Fibroblast of lung (primary cell): ENCODE measurements around the gene PRRG2. TPM values are rescaled to one million over a fixed set of nuclear protein-coding genes. Genes with fewer than 3 reads are reported as not detected.

ENCODE experiments used
- DNase-seq, 2 donors: peaks; one replicate each; pipeline versions ENCODE4 v3.0.0 to v3.0.0-alpha.2; 2010; ENCODE audit warnings: low read depth in 2 of 2
- H2AFZ ChIP-seq: 2 replicates; pipeline ENCODE4 v1.5.1; 2012; ENCODE audit warnings: low read length, control low read depth, inconsistent platforms
- H3K27ac ChIP-seq: 2 replicates; pipeline ENCODE4 v1.5.1; 2011; ENCODE audit warnings: low read length, control low read depth; ENCODE audit not compliant: insufficient read depth
- H3K27me3 ChIP-seq: 2 replicates; pipeline ENCODE4 v1.5.1; 2011; ENCODE audit warnings: mild to moderate bottlenecking, low read length; ENCODE audit not compliant: control insufficient read depth, insufficient read depth
- H3K36me3 ChIP-seq: 2 replicates; pipeline ENCODE4 v1.5.1; 2011; ENCODE audit warnings: low read length; ENCODE audit not compliant: control insufficient read depth, insufficient read depth
- H3K4me1 ChIP-seq: 2 replicates; pipeline ENCODE4 v1.5.1; 2011; ENCODE audit warnings: low read length; ENCODE audit not compliant: control insufficient read depth, insufficient read depth; ENCODE audit errors: extremely low read depth
- H3K4me2 ChIP-seq: 2 replicates; pipeline ENCODE4 v1.5.1; 2011; ENCODE audit warnings: low read length, control low read depth; ENCODE audit not compliant: insufficient read depth; ENCODE audit errors: extremely low read depth
- H3K4me3 ChIP-seq, 4 experiments: fragments of 200-600 bp in 1 of 4; sonication (generic) in 1 of 4; replicated peaks in 1 of 4; 2 replicates each; pipeline ENCODE4 v1.5.1; 2011 to 2016; ENCODE audit warnings: low read length in 4 of 4, low read depth in 3 of 4, mild to moderate bottlenecking in 3 of 4, control low read depth in 2 of 4, inconsistent platforms in 1 of 4, mixed read lengths in 1 of 4; ENCODE audit not compliant: insufficient read depth in 1 of 4; ENCODE audit errors: control extremely low read depth in 1 of 4
- H3K79me2 ChIP-seq: 2 replicates; pipeline ENCODE4 v1.5.1; 2012; ENCODE audit warnings: mild to moderate bottlenecking, low read length, inconsistent platforms; ENCODE audit not compliant: control insufficient read depth, insufficient read depth
- H3K9ac ChIP-seq: 2 replicates; pipeline ENCODE4 v1.5.1; 2011; ENCODE audit warnings: mild to moderate bottlenecking, low read length, control low read depth; ENCODE audit not compliant: insufficient read depth
- H3K9me3 ChIP-seq: 2 replicates; pipeline ENCODE4 v1.5.1; 2012; ENCODE audit warnings: low read depth, low read length; ENCODE audit not compliant: control insufficient read depth, insufficient read depth
- H4K20me1 ChIP-seq: 2 replicates; pipeline ENCODE4 v1.5.1; 2011; ENCODE audit warnings: low read length; ENCODE audit not compliant: control insufficient read depth, insufficient read depth; ENCODE audit errors: extremely low read depth
- EZH2 ChIP-seq: IDR thresholded peaks from 2 replicates; pipeline ENCODE4 v1.5.1; 2012; ENCODE audit warnings: low read length, control low read depth, mild to moderate bottlenecking; ENCODE audit errors: missing control alignments
- polyA plus RNA-seq, 2 donors: library from polyadenylated mRNA; depleted of rRNA in 1 of 2; stranded (reverse) in 1 of 2; unstranded in 1 of 2; fragments of >200 nt; gene quantifications; 2 replicates each; pipeline ENCODE4 v1.2.1, GENCODE V29; 2011 to 2012; ENCODE audit warnings: missing spikeins in 1 of 2
- total RNA-seq: library from RNA; depleted of rRNA; stranded (reverse); fragments of >200 nt; gene quantifications from 2 replicates; pipeline ENCODE4 v1.2.1, GENCODE V29; 2014
- TF ChIP-seq, protein P1 (sequence below), 2 donors: IDR thresholded peaks in 1 of 2; conservative IDR thresholded peaks in 1 of 2; 1 replicate in 1 of 2; 2 replicates in 1 of 2; pipeline ENCODE4 v1.5.1; 2011 to 2012; ENCODE audit warnings: low read length in 2 of 2, control low read depth in 1 of 2, inconsistent platforms in 1 of 2, low read depth in 1 of 2, mild to moderate bottlenecking in 1 of 2

PRRG2 gene
- total and polyA plus RNA-seq, 2 donors (not counting 1 experiment from before 2014, with no cell fraction given) = 0.17 TPM; not detected in 1

DNA sequence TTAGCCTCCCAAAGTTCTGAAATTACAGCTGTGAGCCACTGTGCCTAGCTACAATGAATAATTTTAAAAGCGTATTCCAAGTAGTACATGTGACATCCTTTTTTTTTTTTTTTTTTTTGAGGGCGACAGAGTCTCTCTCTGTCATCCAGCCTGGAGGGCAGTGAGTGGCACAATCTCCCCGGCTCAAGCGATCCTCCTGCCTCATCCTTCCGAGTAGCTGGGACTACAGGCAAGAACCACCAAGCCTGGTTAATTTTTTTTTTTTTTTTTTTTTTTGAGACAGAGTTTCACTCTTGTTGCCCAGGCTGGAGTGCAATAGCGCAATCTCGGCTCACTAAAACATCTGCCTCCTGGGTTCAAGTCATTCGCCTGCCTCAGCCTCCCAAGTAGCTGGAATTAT lies 6.1 kb downstream of the PRRG2 start:
- Histone ChIP-seq H3K79me2 (peaks cover 7% of the 10 kb centered on the region), H3K9me3 (no peaks in the 10 kb centered on the region), H4K20me1 (no peaks in the 10 kb centered on the region), H3K4me2 (no peak overlapping the region), H3K27ac (no peak overlapping the region), H3K27me3 (no peaks in the 10 kb centered on the region), H3K4me3 (no peak overlapping the region), H3K9ac (no peak overlapping the region), H3K36me3 (no peaks in the 10 kb centered on the region), H3K4me1 (peaks cover 4% of the 10 kb centered on the region), H2AFZ (no peak overlapping the region)
- TF ChIP-seq EZH2 = no peak
- TF ChIP-seq, protein P1, sequence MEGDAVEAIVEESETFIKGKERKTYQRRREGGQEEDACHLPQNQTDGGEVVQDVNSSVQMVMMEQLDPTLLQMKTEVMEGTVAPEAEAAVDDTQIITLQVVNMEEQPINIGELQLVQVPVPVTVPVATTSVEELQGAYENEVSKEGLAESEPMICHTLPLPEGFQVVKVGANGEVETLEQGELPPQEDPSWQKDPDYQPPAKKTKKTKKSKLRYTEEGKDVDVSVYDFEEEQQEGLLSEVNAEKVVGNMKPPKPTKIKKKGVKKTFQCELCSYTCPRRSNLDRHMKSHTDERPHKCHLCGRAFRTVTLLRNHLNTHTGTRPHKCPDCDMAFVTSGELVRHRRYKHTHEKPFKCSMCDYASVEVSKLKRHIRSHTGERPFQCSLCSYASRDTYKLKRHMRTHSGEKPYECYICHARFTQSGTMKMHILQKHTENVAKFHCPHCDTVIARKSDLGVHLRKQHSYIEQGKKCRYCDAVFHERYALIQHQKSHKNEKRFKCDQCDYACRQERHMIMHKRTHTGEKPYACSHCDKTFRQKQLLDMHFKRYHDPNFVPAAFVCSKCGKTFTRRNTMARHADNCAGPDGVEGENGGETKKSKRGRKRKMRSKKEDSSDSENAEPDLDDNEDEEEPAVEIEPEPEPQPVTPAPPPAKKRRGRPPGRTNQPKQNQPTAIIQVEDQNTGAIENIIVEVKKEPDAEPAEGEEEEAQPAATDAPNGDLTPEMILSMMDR (conservative IDR thresholded peaks at IDR 0.05 in 1 of 2, IDR thresholded peaks at IDR 0.05 in 1 of 2; ENCODE audit: low read depth in 1 of 2, low read length in 2 of 2) = no peak
- DNase-seq = no peak

DNA sequence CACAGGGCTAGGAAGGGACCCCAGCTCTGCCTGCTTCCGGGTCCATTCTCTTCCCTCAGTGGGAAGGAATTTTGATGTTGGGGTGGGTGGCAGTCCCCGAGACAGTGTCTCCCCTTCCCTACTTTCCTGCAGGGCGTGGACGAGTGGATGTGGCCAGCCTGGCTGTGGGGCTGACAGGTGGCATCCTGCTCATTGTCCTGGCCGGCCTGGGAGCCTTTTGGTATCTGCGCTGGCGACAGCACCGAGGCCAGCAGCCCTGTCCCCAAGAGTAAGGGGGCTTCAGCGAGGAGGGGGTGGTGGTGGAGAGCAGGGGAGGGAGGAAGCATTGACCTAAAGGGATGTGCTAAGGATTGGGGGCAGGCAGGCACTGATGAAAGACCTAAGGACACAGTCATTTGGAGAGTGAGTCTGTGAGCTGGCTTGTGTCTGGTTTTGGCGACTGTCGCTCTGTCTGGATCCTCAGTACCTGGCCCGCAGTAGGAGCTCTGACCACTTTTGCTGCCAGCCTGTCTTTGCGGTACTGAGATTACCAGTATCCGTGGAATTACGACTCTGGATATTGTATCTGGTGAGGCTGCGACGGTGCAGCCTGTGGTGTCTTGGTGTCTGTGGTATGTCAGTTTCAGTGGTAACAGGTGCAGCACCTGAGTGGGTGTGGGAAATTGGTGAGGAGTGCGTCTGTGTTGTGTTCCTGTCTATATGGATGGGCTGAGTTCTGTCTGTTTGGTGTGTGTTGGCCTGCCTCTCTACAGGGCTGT lies 7.4 kb downstream of the PRRG2 start:
- no peak for TF ChIP-seq EZH2
- TF ChIP-seq, protein P1 (conservative IDR thresholded peaks at IDR 0.05 in 1 of 2, IDR thresholded peaks at IDR 0.05 in 1 of 2; ENCODE audit: low read depth in 1 of 2, low read length in 2 of 2) = no peak
- H3K36me3 ChIP-seq = no peaks in the 10 kb centered on the region
- H3K4me2 ChIP-seq = no peak overlapping the region
- no peak overlapping the region for H3K4me3 ChIP-seq
- H3K79me2 ChIP-seq = peaks cover 16% of the 10 kb centered on the region
- peaks cover 4% of the 10 kb centered on the region for H3K4me1 ChIP-seq
- H4K20me1 ChIP-seq = no peaks in the 10 kb centered on the region
- no peak overlapping the region for H2AFZ ChIP-seq
- DNase-seq = no peak
- no peak overlapping the region for H3K27ac ChIP-seq
- no peak overlapping the region for H3K9ac ChIP-seq
- no peaks in the 10 kb centered on the region for H3K27me3 ChIP-seq
- H3K9me3 ChIP-seq = no peaks in the 10 kb centered on the region

GRCh38 chr19:49589502-49589905 lies 8.4 kb downstream of the PRRG2 start:
- H3K4me3 ChIP-seq = no peak overlapping the region
- no peak overlapping the region for H3K4me2 ChIP-seq
- H4K20me1 ChIP-seq = no peaks in the 10 kb centered on the region
- DNase-seq = no peak
- no peaks in the 10 kb centered on the region for H3K27me3 ChIP-seq
- H3K36me3 ChIP-seq = peaks cover 4% of the 10 kb centered on the region
- H3K79me2 ChIP-seq = peaks cover 23% of the 10 kb centered on the region
- peaks cover 6% of the 10 kb centered on the region for H3K4me1 ChIP-seq
- H2AFZ ChIP-seq = no peak overlapping the region
- no peak overlapping the region for H3K27ac ChIP-seq
- no peaks in the 10 kb centered on the region for H3K9me3 ChIP-seq
- TF ChIP-seq, protein P1 (conservative IDR thresholded peaks at IDR 0.05 in 1 of 2, IDR thresholded peaks at IDR 0.05 in 1 of 2; ENCODE audit: low read depth in 1 of 2, low read length in 2 of 2) = no peak
- no peak overlapping the region for H3K9ac ChIP-seq
